ENCODE data around the gene STAT5A.
"Not testable (repeated sequence)": the region's sequence is repeated elsewhere in the genome, so short reads cannot be mapped to it uniquely, and the experiment has no call there.

STAT5A gene

DNA sequence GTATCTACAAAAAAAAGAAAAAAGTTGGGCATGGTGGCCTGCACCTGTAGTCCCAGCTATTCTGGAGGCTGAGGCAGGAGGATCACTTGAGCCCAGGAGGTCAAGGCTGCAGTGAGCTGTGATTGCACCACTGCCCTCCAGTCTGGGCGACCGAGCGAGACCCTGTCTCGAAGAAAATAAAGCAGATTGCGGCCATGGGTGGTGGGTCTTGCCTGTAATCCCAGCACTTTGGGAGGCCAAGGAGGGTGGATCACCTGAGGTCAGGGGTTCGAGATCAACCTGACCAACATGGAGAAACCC lies 16.7 kb downstream of the STAT5A start:
- in situ Hi-C loops (cut with MboI; ENCODE audit: low sequenced_read_pairs), result not testable (repeated sequence)

- in situ Hi-C loops (cut with MboI; ENCODE audit: low sequenced_read_pairs), result no loop called here
Observed at GRCh38 chr17:42305543-42306384, 17.5 kb downstream of the STAT5A start.

GRCh38 chr17:42306385-42306667 lies 18.0 kb downstream of the STAT5A start:
- in situ Hi-C loops (cut with MboI; ENCODE audit: low sequenced_read_pairs), result no loop called here

DNA sequence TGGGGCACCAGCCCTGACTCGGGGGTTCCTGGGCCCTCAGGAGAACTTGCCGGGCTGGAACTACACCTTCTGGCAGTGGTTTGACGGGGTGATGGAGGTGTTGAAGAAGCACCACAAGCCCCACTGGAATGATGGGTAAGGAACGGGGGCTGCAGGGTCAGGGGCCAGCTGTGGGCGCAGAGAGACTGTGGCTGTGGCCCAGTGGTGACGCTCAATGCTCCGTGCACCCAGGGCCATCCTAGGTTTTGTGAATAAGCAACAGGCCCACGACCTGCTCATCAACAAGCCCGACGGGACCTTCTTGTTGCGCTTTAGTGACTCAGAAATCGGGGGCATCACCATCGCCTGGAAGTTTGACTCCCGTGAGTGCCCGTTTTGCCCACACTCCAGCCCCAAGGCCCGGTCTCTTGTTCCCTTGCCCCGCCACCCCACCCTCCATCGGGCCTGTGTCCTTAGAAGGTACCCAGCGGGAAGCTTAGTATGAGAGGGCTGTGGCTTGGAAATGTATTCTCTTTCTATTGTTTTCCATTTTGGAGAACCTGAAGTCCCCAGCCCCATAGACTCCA lies 19.1 kb downstream of the STAT5A start:
- in situ Hi-C loops (cut with MboI; ENCODE audit: low sequenced_read_pairs), result no loop called here

GRCh38 chr17:42308446-42308845 lies 20.1 kb downstream of the STAT5A start:
- in situ Hi-C loops (cut with MboI; ENCODE audit: low sequenced_read_pairs), result no loop called here

GRCh38 chr17:42309142-42309541 lies 20.8 kb downstream of the STAT5A start:
- in situ Hi-C loops (cut with MboI; ENCODE audit: low sequenced_read_pairs), result no loop called here

DNA sequence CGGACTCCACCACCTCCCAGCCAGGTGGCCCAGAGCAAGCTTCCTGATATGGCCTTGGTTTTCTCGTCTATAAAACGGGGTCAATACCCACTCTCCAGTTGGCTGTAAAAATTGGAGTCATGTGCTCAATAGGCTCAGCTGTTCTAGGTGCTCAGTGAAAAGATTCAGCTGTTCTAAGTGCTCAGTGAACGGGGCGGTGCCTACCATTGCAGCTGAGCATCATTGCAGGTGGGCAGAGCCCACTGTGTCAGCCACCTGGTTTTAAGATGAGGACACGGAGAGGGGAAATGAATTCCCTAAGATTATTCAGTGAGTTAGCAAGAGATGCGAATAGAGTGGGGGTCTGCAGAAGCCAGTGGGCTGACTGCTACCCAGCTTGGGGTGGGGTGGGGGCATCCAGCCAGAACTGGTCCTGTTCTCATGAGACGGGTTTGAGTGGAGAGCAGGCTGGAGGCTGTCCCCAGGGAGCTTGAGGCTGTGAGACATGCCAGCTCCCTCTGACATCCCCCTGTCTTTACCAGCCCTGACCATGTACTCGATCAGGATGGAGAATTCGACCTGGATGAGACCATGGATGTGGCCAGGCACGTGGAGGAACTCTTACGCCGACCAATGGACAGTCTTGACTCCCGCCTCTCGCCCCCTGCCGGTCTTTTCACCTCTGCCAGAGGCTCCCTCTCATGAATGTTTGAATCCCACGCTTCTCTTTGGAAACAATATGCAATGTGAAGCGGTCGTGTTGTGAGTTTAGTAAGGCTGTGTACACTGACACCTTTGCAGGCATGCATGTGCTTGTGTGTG lies 21.9 kb downstream of the STAT5A start:
- in situ Hi-C loops (cut with MboI; ENCODE audit: low sequenced_read_pairs), result no loop called here

- in situ Hi-C loops (cut with MboI; ENCODE audit: low sequenced_read_pairs), result no loop called here
Observed at GRCh38 chr17:42310787-42311215, 22.5 kb downstream of the STAT5A start.

DNA sequence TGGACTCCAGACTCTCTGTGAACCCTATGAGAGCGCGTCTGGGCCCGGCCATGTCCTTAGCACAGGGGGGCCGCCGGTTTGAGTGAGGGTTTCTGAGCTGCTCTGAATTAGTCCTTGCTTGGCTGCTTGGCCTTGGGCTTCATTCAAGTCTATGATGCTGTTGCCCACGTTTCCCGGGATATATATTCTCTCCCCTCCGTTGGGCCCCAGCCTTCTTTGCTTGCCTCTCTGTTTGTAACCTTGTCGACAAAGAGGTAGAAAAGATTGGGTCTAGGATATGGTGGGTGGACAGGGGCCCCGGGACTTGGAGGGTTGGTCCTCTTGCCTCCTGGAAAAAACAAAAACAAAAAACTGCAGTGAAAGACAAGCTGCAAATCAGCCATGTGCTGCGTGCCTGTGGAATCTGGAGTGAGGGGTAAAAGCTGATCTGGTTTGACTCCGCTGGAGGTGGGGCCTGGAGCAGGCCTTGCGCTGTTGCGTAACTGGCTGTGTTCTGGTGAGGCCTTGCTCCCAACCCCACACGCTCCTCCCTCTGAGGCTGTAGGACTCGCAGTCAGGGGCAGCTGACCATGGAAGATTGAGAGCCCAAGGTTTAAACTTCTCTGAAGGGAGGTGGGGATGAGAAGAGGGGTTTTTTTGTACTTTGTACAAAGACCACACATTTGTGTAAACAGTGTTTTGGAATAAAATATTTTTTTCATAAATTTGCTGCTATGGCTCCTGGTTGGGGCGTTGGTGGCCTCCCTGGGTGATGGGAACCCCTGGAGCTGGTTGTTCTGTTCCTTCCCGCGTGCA lies 23.1 kb downstream of the STAT5A start:
- in situ Hi-C loops (cut with MboI; ENCODE audit: low sequenced_read_pairs), result no loop called here

DNA sequence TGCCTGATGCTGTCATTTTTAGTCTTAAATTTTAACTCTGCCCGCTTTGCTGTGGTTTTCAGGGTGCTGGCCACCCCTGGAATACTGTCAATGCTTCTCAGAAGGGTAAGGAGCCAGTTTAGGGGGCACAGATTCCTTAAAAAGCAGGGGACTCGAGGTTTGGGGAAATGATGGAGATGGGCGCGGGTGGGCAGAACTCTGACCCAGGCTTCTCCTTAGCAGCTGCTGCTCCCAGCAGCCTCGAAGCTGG lies 23.7 kb downstream of the STAT5A start:
- in situ Hi-C loops (cut with MboI; ENCODE audit: low sequenced_read_pairs), result no loop called here

DNA sequence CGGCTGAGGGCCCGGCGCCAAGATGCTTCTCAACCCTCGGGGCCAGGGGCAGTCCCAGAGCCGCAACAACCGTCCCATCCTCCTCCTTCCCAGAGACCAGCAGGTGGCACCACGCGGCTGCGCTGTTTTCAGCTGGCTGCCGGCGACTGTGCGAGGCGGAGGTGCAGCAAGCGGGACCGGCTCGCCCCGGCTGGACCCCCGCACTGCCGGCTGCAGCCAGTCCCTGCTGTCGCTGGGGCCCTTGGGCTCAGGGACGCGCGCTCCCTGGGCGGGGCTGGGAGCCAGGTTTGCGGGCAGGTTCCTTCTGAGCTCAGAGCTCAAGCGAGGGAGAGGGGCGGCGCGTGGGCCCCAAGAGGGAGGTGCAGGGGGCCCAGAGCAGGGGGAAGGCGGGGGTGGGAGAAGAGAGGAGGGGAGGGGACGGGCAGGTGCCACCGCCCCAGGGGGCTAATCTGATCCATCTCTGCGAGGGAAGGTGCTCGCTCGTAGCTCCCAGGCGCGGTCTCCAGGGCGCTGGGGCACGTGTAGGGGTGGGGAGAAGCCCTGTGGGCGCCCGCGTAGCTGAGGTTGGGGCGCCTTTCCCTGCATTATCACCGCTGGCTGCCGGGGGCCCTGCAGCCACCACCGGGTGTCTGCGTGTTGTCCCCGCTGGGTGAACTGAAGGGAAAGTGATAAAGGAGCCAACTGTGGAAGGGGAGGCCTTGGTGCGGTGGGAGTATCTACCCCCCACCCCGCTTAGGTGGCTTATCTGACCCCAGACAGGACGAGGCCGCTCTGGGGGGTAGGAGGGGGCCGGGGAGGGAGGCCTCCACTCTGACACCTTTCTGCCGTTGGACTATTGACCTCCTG lies 24.2 kb downstream of the STAT5A start:
- in situ Hi-C loops (cut with MboI; ENCODE audit: low sequenced_read_pairs), result no loop called here

DNA sequence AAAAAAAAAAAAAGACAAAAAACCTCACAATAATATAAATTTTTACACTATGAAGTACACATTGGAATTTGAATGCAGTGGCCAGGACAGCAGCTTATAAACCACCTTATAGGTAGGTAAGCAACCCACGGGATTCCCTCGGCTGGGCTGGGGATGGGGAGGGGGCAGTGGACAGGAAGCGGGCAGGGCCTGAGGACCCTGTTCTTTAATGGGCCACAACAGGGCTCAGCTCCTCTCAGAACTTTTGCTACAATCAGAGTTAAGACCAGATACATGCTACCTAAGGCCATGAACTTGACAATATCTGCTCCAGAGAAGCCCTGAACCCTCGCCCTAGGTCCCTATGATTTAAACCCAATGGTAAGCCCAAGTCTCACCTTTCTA lies 25.1 kb downstream of the STAT5A start:
- in situ Hi-C loops (cut with MboI; ENCODE audit: low sequenced_read_pairs), result no loop called here

- in situ Hi-C loops (cut with MboI; ENCODE audit: low sequenced_read_pairs), result no loop called here
Observed at GRCh38 chr17:42313773-42314566, 25.7 kb downstream of the STAT5A start.

DNA sequence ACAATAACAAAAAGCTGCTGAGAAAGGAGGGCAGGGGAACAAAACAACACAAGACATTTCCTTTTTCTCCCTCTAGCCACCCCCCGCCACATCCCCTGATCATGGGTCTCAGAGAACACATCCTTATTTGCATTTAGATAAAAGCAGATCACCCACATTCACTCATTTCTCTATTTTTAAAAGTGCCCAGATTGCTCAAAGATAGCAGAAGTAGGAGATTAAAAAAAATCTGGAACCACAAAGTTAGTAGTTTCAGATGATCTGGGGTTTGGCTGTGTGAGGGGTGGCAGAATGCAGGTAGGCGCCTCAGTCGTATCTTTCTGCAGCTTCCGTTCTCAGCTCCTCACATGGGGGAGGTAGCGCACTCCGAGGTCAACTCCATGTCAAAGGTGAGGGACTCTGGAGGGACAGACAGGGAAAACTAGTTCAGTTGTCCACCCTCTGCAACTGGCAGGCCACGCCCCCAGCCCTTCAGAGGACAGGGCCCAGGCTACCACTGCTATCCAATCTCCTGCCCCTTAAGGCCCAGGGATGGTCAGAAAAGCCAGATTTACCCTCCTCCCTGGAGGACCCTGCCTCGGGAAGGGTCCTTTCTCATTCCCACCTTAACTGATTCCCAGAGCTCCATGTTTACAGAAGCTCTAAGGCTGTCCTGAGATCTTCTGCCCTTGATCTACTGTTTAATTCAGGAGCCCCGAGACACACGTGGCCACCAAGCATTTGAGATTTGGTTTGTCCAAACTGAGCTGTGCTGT lies 27.3 kb downstream of the STAT5A start:
- in situ Hi-C loops (cut with MboI; ENCODE audit: low sequenced_read_pairs), result no loop called here

DNA sequence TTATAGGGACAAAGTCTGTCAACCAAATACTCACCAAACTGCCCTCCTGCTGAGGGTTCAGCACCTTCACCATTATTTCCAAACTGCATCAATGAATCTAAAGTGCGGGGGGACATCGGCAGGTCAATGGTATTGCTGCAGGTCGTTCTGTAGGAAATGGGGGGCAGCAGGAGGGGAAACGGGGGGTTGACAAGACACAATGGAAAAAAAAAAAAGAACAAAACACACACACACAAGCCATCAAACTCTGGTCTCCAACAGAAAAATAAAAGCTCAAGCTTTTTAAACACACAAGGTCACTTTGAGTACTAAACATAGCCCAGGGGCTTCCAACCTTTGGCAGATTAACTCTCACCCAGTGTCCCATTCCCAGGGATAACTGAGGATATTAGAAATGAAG lies 28.5 kb downstream of the STAT5A start:
- in situ Hi-C loops (cut with MboI; ENCODE audit: low sequenced_read_pairs), result no loop called here

DNA sequence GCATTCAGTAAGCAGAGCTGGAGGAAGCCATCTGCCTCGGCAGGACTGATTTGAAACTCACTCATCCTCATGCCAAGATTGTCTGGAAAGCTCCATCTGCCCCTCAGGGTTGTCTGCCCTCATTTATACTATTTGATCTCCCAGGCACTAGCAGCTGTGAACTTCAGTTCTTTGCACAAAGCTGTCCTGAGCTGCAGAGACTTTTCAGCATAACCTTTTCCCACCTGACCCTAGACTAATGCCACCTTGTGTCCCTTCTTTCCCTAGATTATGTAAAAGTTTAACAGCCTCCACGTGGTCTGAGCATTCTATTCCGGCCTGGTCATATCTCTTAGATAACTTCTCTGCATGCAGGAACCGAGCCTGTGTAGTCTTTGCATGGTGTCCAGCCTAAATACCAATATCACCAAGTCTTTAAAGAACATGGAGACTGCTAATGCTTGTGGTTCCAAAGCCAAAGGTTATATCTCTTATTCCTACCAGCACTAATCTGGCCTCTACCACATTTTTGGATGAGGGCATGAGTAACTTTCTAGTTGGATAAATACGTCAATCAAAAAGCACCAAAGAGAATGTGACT lies 29.1 kb downstream of the STAT5A start:
- in situ Hi-C loops (cut with MboI; ENCODE audit: low sequenced_read_pairs), result no loop called here

DNA sequence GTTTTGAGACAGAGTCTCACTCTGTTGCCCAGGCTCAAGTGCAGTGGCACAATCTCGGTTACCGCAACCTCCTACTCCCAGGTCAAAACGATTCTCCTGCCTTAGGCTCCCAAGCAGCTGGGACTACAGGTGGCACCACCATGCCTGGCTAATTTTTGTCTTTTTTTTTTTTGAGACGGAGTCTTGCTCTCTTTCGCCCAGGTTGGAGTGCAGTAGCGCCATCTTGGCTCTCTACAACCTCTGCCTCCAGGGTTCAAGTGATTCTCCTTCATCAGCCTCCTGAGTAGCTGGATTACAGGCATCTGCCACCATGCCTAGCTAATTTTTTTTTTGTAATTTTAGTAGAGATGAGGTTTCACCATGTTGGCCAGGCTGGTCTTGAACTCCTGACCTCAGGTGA lies 29.7 kb downstream of the STAT5A start:
- in situ Hi-C loops (cut with MboI; ENCODE audit: low sequenced_read_pairs), result not testable (repeated sequence)

- in situ Hi-C loops (cut with MboI; ENCODE audit: low sequenced_read_pairs), result loop anchor here (5.0 kb wide), 2 partner anchors 86 to 206 kb away; no protein-coding TSS in a partner anchor
Observed at GRCh38 chr17:42321555-42321954, 33.3 kb downstream of the STAT5A start.
